GM21737 (cell line): Measurements from ENCODE around the gene GSG1L2.

ENCODE experiments used
- ATAC-seq: cut with Tn5 transposase; IDR thresholded peaks from one replicate; pipeline ENCODE4 v1.9.1; 2021; ENCODE audit warnings: mild to moderate bottlenecking, moderate library complexity; ENCODE audit not compliant: unreplicated experiment

GSG1L2 gene

GRCh38 chr17:9825641-9826150, 3.8 kb upstream of the GSG1L2 start, which contains the start of gene GLP2R:
Gene GLP2R, plus strand, starts transcription at chr17:9825924. Its CDS starts 140 bp downstream, at chr17:9826064.
- no peak for ATAC-seq

GRCh38 chr17:9824797-9825338, 3.0 kb upstream of the GSG1L2 start:
- ATAC-seq: no peak

- no peak for ATAC-seq
These were observed 2.2 kb upstream of the GSG1L2 start for GRCh38 chr17:9824094-9824493.

- no peak for ATAC-seq
These were observed 1.4 kb downstream of the GSG1L2 start for GRCh38 chr17:9820448-9820847.

- ATAC-seq: no peak
These were observed 3.1 kb downstream of the GSG1L2 start for GRCh38 chr17:9818760-9819159.

- ATAC-seq: no peak
These were observed 4.8 kb downstream of the GSG1L2 start for GRCh38 chr17:9817086-9817485.

- ATAC-seq: no peak
These were observed 5.4 kb downstream of the GSG1L2 start for GRCh38 chr17:9816472-9816871.

- no peak for ATAC-seq
These were observed 7.4 kb downstream of the GSG1L2 start for GRCh38 chr17:9814337-9814945.

GRCh38 chr17:9813166-9813565, 8.7 kb downstream of the GSG1L2 start:
- no peak for ATAC-seq

- ATAC-seq: no peak
These were observed 10.3 kb downstream of the GSG1L2 start for GRCh38 chr17:9811537-9811936.

- ATAC-seq: no peak
These were observed 10.8 kb downstream of the GSG1L2 start for GRCh38 chr17:9811086-9811485.

- ATAC-seq: no peak
These were observed 11.6 kb downstream of the GSG1L2 start for GRCh38 chr17:9810100-9810949.

- no peak for ATAC-seq
These were observed 12.5 kb downstream of the GSG1L2 start for GRCh38 chr17:9809409-9809808.

- ATAC-seq: no peak
These were observed 15.2 kb downstream of the GSG1L2 start for GRCh38 chr17:9806699-9807098.

- no peak for ATAC-seq
These were observed 16.1 kb downstream of the GSG1L2 start for GRCh38 chr17:9805769-9806168.

GRCh38 chr17:9802697-9803096, 19.2 kb downstream of the GSG1L2 start:
- no peak for ATAC-seq

GRCh38 chr17:9802294-9802693, 19.6 kb downstream of the GSG1L2 start:
- ATAC-seq: no peak

GRCh38 chr17:9801505-9801904, 20.4 kb downstream of the GSG1L2 start:
- ATAC-seq: no peak

- no peak for ATAC-seq
These were observed 23.2 kb downstream of the GSG1L2 start for GRCh38 chr17:9798724-9799123.

GRCh38 chr17:9798008-9798407, 23.9 kb downstream of the GSG1L2 start:
- ATAC-seq: no peak

GRCh38 chr17:9792181-9792840, 29.6 kb downstream of the GSG1L2 start:
- ATAC-seq: no peak
